Duodenal mucosa (tissue), 2 donors: Measurements from ENCODE around the gene VSTM2L.

Source experiments
- H3K27ac ChIP-seq: one replicate; pipeline ENCODE4 v1.7.0; 2013; ENCODE audit warnings: low read depth, low read length
- H3K27me3 ChIP-seq, 2 donors: one replicate each; pipeline ENCODE4 v1.7.0; 2013; ENCODE audit warnings: low read length in 2 of 2, control low read depth in 1 of 2; ENCODE audit not compliant: insufficient read depth in 2 of 2, control insufficient read depth in 1 of 2
- H3K36me3 ChIP-seq, 2 donors: one replicate each; pipeline ENCODE4 v1.7.0; 2013; ENCODE audit warnings: low read length in 2 of 2, control low read depth in 1 of 2; ENCODE audit not compliant: insufficient read depth in 2 of 2, control insufficient read depth in 1 of 2
- H3K4me1 ChIP-seq, 2 donors: one replicate each; pipeline ENCODE4 v1.7.0; 2013; ENCODE audit warnings: low read length in 2 of 2, control low read depth in 1 of 2; ENCODE audit not compliant: insufficient read depth in 2 of 2, control insufficient read depth in 1 of 2
- H3K4me3 ChIP-seq, 2 donors: one replicate each; pipeline ENCODE4 v1.7.0; 2013; ENCODE audit warnings: low read length in 2 of 2, low read depth in 1 of 2
- H3K9ac ChIP-seq, 2 donors: one replicate each; pipeline ENCODE4 v1.7.0; 2013; ENCODE audit warnings: low read length in 2 of 2, low read depth in 1 of 2
- H3K9me3 ChIP-seq, 2 donors: one replicate each; pipeline ENCODE4 v1.7.0; 2013; ENCODE audit warnings: low read length in 2 of 2, control low read depth in 1 of 2; ENCODE audit not compliant: control insufficient read depth in 1 of 2

VSTM2L gene

DNA sequence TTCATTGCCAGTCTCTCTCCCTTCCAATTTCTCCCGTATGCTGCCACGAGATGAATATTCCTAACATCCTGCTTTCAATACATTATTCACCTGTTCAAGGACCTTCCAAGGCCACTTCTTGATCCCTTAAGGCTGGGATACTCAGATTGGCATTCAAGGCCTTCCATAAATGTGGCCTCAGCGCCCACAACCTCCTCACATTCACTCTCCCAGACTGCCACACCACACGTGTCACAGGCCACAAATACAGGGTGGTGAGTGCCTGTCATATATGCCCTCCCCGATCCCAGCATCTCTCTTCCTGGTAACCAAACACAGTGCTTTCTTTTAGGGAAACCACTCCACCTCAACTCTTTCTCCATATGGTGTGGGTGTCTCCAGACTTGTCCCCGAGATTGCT, 74.9 kb downstream of the VSTM2L start:
- H3K36me3 ChIP-seq, result peaks cover 4 to 6% of the 10 kb centered on the region in 2 donors
- no peak overlapping the region for H3K9ac ChIP-seq
- no peaks in the 10 kb centered on the region for H3K4me1 ChIP-seq
- no peak overlapping the region for H3K27ac ChIP-seq
- no peaks in the 10 kb centered on the region for H3K9me3 ChIP-seq
- H3K4me3 ChIP-seq, result no peak overlapping the region
- H3K27me3 ChIP-seq, result no peaks in the 10 kb centered on the region

DNA sequence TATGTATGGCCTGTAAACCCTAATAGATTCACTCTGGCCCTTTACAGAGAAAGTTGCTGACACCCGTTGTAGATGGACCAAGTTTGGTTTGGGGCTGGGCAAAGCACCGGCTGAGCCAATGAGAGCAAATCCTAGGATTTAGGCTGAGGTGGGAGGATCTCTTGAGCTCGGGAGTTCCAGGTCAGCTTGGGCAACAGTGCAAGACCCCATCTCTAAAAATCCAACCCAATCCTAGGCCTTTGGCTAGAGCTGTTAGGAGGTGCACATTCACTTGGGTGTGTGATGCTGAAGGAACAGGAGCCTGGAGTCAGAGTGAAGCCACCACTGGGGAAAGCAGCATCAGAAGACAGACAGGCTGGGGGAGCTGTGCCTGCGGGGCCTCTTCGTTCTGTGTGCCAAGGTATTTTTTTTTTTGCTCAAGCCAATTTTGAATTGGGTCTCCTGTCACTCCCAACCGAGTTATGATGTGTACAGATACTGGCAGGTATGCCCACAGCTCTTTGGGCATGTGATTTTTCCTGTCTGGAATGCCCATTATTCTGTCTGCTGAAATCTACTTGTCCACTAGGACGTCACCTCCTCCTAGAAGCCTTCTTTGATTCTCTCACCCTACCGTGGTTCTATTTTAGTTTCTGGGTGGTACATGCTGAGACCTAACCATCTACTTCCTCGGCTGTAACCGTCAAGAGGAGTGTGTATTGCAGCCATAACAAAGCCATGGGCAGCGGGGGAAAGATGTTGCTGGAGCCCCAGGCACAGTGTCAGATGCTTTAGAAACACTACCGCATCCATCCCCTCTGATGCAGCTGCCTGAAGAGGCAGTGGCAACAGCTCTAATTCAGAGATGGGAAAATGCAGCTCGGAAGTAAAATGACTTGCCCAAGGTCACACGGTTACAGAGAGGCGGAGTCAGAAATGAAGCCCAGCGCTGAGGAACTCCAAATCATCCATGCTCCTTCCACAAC, 76.4 kb downstream of the VSTM2L start:
- Histone ChIP-seq H3K27ac (no peak overlapping the region), H3K27me3 (no peaks in the 10 kb centered on the region), H3K4me1 (no peaks in the 10 kb centered on the region), H3K9me3 (no peaks in the 10 kb centered on the region), H3K36me3 (peaks cover 4 to 12% of the 10 kb centered on the region in 2 donors), H3K9ac (no peak overlapping the region), H3K4me3 (no peak overlapping the region)

DNA sequence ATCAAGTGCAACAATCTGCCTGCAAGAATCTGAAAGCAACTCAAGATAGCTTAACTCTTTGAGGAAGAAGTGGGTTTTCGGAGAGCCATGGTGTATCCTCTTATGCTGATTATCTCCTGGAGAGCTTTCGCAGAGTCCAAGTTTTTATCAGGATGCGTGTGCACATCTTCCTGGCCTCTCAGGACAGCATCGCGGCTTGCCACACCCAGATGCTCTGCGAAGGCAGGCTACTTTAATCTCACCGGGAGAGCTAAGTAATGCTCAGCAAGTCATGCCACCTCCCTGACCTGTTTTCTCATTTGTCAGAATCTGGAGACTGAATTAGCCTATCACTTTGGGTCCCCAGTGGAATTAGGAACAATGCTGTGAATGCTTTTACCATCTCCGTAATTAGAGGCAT, 77.5 kb downstream of the VSTM2L start:
- H3K27ac ChIP-seq, result no peak overlapping the region
- H3K36me3 ChIP-seq, result peaks cover 4 to 12% of the 10 kb centered on the region in 2 donors
- no peaks in the 10 kb centered on the region for H3K9me3 ChIP-seq
- H3K4me3 ChIP-seq, result no peak overlapping the region
- no peaks in the 10 kb centered on the region for H3K4me1 ChIP-seq
- no peaks in the 10 kb centered on the region for H3K27me3 ChIP-seq
- H3K9ac ChIP-seq, result no peak overlapping the region

DNA sequence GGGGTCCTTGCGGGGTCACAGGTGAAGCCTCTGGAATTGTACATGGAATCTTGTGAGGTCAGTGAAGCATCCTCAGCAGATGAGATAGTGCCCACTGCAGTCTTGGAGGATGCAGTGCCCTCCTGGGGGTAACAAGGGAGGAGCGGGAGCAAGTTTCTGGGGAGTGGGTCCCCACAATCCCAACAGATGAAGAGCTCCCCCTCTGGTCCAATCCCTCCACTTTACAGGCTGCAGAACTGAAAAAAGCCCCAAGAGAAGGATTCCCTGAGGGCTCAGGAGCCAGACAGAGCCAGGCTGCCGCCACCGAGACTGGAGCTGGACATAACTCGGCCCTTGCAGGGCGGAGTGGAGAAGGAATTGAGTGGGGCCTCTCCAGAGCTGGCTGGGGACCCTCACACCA, 77.9 kb downstream of the VSTM2L start:
- peaks cover 3% of the 10 kb centered on the region in 2 donors for H3K4me1 ChIP-seq
- no peak overlapping the region for H3K27ac ChIP-seq
- H3K4me3 ChIP-seq, result no peak overlapping the region
- no peak overlapping the region for H3K9ac ChIP-seq
- no peaks in the 10 kb centered on the region for H3K27me3 ChIP-seq
- H3K36me3 ChIP-seq, result peaks cover 4 to 12% of the 10 kb centered on the region in 2 donors
- H3K9me3 ChIP-seq, result no peaks in the 10 kb centered on the region

DNA sequence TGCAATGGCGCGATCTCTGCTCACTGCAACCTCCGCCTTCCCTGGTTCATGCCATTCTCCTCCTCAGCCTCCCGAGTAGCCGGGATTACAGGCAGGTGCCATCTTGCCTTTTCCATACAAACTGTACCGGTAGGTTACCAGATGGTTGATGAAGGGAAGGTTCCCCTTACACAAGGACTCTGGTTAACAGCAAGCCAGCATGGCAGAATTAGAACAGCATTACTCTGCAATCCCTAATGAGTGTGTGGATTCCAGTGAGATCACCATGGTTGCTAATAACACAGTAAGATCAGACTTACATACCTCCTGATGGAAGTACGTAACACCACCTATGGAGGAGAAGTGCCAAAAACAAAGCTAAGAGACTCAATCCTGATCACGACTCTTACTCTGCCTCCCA, 78.6 kb downstream of the VSTM2L start:
- H3K36me3 ChIP-seq, result peaks cover 4 to 12% of the 10 kb centered on the region in 2 donors
- H3K4me1 ChIP-seq, result peaks cover 10% of the 10 kb centered on the region in 2 donors
- H3K9ac ChIP-seq, result no peak overlapping the region
- H3K4me3 ChIP-seq, result no peak overlapping the region
- H3K27me3 ChIP-seq, result no peaks in the 10 kb centered on the region
- H3K27ac ChIP-seq, result no peak overlapping the region
- no peaks in the 10 kb centered on the region for H3K9me3 ChIP-seq

DNA sequence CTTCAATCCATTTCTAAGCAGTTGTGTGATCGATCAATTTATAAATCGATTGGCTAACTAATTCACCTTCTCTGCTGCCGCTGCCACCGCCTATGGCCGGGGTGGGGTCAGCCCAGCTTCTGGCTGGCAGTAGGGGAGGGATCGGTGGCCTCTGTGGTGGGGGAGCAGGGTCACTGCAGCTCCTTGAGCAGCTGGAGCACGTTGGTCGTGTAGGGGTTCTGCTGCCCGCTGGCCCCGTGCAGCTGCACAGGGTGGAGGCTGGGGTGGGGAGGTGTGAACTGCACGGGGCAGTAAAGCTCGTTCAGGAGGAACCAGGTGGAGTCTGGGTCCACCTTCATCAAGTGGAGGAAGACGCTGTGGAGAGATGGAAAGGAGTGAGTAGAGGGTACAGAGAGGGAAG, 80.4 kb downstream of the VSTM2L start:
- Histone ChIP-seq H3K27ac (no peak overlapping the region), H3K36me3 (peaks cover 4 to 12% of the 10 kb centered on the region in 2 donors), H3K9ac (no peak overlapping the region), H3K4me1 (peaks cover 26% of the 10 kb centered on the region in 2 donors), H3K27me3 (no peaks in the 10 kb centered on the region), H3K4me3 (no peak overlapping the region), H3K9me3 (no peaks in the 10 kb centered on the region)

DNA sequence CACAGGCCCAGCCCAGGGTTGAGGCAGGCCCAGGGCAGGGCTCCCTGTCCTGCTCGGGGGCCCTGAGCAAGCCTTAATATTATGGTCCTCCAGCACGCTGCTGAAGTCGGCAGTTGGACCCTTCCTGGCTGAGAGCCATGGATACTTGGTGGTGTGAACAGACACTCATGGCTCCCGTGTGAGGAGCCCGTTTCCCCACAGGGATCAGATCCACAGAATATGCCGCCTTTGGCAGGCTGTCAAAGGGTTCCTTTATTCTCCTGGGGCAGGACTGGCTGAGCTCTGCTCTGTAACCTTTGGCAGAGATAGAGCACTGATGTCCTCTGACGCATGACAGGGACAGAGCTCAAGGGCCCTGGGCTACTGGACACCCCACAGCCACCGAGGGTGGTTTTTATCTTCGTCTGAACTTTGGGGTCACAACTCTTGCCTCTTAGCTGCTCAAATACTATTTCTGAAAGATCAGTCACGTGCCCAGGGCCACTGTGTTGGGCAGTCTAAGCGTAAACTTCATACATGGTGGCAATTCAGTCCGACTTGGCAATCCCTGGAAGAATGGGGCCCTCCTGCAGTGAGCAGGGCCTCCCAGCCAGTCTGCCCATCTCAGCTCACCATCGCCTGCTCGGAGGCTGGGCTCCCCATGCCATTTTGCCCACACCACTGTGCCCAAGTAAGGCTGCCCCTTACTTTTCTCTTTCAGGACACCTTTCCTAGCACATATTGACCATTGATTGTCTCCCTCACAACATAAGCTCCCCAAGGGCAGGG, 81.3 kb downstream of the VSTM2L start:
- Histone ChIP-seq H3K9me3 (no peaks in the 10 kb centered on the region), H3K27me3 (no peaks in the 10 kb centered on the region), H3K27ac (no peak overlapping the region), H3K4me3 (no peak overlapping the region), H3K4me1 (peaks cover 26 to 33% of the 10 kb centered on the region in 2 donors), H3K9ac (no peak overlapping the region), H3K36me3 (peaks cover 4 to 12% of the 10 kb centered on the region in 2 donors)

DNA sequence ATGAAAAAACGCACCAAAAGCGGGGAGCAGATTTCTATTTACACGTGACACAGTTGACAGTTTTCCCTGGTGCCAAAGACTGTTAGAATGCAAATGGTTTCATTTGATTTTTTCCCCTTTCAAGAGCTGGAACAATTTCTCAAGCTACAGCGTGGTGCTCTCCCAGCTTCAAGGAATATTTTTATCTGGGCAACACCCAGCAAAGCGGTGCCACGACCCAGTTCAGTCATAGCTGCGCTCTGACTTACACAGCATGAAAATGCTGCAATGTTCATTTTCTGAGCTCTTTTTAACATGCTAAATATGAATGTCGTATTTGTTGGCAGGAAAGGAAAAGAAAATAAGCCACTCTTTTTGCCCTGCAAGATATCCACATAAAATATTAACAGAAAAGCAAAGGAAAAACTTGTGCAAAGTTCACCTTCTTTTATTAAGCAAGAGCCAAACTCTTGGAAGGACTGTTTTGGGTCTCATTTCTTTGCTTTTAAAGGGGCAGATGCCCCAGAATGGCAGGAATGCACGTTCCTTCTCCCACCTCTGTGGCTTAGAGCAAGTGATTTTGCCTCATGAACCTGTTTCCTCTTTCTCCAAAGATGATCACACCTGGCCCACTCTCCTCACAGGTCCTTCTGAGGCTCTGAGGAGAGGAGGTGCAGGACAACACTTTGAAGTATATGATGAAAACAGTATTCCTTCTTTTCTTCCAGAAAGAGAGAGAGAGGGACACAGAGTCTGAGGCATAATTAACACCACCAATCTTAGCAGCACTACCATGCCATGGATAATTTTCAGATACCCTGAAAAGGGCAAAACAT, 83.3 kb downstream of the VSTM2L start:
- Histone ChIP-seq H3K36me3 (peaks cover 4 to 12% of the 10 kb centered on the region in 2 donors), H3K4me1 (peaks cover 44 to 48% of the 10 kb centered on the region in 2 donors), H3K27ac (no peak overlapping the region), H3K4me3 (no peak overlapping the region), H3K27me3 (no peaks in the 10 kb centered on the region), H3K9ac (no peak overlapping the region), H3K9me3 (no peaks in the 10 kb centered on the region)

DNA sequence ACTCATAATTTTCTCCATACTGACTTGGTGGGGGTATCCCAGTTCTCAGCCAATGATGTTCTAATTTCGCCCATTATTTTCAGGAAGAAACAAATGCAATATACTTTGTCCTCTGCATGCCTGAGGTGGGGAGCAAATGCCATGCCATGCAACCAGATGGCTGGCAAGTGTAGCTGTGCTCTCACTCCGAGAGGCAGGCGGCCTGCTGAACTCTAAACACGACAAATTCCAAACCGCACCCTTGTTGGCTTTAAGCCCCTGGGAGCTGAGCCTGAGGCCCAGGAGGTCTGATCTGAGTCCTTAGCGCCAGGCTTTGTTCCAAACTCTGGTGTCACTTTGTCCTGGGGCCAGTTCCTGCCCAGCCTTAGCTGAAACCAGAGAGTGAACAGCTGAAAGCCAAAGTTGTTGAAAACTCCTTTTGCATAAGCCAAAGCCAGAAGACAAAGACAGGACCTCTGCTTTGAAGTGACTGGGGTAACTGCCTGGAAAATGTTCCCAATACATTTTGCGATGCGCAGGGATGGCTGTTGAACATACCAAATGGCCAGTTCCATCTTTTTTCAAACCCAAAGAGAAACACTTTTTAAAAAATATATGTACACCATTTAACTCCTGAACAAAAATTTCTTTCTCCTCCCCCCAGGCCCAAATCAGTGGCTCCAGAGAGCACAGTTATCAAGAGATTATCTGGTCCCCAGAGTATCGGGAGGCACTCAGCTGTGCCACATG, 84.1 kb downstream of the VSTM2L start:
- no peak overlapping the region for H3K4me3 ChIP-seq
- peaks cover 0 to 6% of the 10 kb centered on the region in 2 donors for H3K36me3 ChIP-seq
- H3K4me1 ChIP-seq, result peaks cover 44 to 48% of the 10 kb centered on the region in 2 donors
- H3K27ac ChIP-seq, result no peak overlapping the region
- no peaks in the 10 kb centered on the region for H3K9me3 ChIP-seq
- no peak overlapping the region for H3K9ac ChIP-seq
- no peaks in the 10 kb centered on the region for H3K27me3 ChIP-seq
